Activated CD8-positive, alpha-beta memory T cell treated with anti-CD3 and anti-CD28 coated beads, Interleukin-2, amount 50 U/mL, for 1 hour (primary cell): ENCODE results near the gene HIBADH.

ENCODE experiments used
- DNase-seq: peaks from one replicate; pipeline ENCODE4 v3.0.0-alpha.2; 2020; ENCODE audit errors: extremely low read depth

The HIBADH gene

DNA sequence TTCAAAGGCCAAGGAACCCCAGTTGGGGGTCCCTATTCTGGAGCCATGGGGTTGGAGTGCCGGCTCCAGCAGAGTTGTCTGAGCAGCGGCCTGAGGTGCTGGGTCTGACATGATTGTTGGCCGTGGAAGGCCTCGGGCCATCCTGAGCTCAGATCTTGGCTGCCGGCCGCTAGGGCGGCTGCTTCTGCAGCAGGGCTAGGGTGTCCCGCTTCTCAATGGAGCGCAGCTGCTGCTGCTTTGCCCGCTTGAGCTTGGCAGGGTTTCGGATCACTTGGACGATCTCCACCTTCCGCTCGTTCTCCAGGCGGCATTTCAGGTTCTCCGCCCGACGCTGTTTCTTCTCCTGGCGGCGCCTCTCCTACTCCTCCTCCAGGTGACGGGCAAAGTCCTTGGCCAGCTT lies 171.1 kb downstream of the HIBADH start:
- DNase-seq: no peak

- no peak for DNase-seq
These were observed 175.2 kb downstream of the HIBADH start for GRCh38 chr7:27487509-27487908.

DNA sequence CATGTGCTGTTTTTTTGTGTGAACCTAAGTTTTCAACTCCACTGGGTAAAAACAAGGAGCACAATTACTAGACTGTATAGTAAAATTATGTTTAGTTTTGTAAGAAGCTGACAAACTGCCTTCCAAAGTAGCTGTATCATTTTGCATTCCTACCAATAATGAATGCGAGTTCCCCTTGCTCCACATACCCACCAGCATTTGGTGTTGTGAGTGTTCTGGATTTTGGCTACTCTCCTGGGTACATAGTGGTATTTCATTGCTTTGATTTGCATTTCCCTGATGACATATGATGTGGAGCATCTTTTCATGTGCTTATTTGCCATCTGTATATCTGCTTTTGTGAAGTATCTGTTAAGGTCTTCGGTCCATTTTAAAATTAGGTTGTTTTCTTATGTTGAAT lies 178.2 kb downstream of the HIBADH start:
- no peak for DNase-seq

DNA sequence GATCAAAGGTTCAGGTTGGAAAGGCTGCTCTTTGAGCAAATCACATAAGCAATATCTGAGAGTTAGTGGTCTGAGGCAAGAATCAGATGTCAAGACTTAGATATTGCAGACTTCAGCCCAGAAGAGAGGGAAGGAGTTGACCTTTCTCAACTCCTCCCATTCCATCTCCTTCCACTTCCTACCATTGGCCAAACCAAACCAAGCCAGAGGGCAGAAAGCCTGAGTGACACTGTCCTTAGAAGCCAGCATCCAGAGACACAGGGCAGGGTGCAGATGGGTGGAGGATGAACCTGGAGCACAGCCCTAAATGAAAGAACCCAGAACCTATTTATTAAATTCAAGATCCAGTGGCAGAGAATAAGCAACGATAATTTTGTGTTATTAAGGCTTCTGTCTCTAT lies 180.5 kb downstream of the HIBADH start:
- no peak for DNase-seq

GRCh38 chr7:27478556-27478955 lies 184.1 kb downstream of the HIBADH start:
- no peak for DNase-seq

- no peak for DNase-seq
These were observed 184.6 kb downstream of the HIBADH start for GRCh38 chr7:27478084-27478483.

GRCh38 chr7:27476493-27476892 lies 186.2 kb downstream of the HIBADH start:
- DNase-seq: no peak
